H9 (cell line): ENCODE results near the gene APOL6. TPM values are rescaled to one million over a fixed set of nuclear protein-coding genes. Genes with fewer than 3 reads are reported as not detected.

ENCODE experiments used
- DNase-seq: peaks from one replicate; pipeline ENCODE4 v3.0.0-alpha.2; 2017
- H2AFZ ChIP-seq: one replicate; pipeline ENCODE4 v1.6.1; 2013; ENCODE audit warnings: mild to moderate bottlenecking, low read length, control low read depth, moderate library complexity
- H2AK5ac ChIP-seq: 2 replicates; pipeline ENCODE4 v1.6.1; 2013; ENCODE audit warnings: low read length, control low read depth, mixed read lengths; ENCODE audit not compliant: insufficient read length
- H2BK120ac ChIP-seq: one replicate; pipeline ENCODE4 v1.6.1; 2013; ENCODE audit warnings: low read depth, mild to moderate bottlenecking, low read length, control low read depth, inconsistent platforms; ENCODE audit not compliant: poor library complexity, severe bottlenecking
- H2BK12ac ChIP-seq: 2 replicates; pipeline ENCODE4 v1.6.1; 2013; ENCODE audit warnings: low read length, control low read depth, mixed read lengths, low read depth; ENCODE audit not compliant: insufficient read length
- H2BK15ac ChIP-seq: 2 replicates; pipeline ENCODE4 v1.6.1; 2013; ENCODE audit warnings: low read depth, low read length, control low read depth
- H2BK20ac ChIP-seq: one replicate; pipeline ENCODE4 v1.6.1; 2013; ENCODE audit warnings: low read depth, mild to moderate bottlenecking, low read length, control low read depth, inconsistent platforms; ENCODE audit not compliant: poor library complexity, severe bottlenecking
- H2BK5ac ChIP-seq: 2 replicates; pipeline ENCODE4 v1.6.1; 2013; ENCODE audit warnings: low read length, control low read depth, mixed read lengths; ENCODE audit not compliant: insufficient read length
- H3K14ac ChIP-seq: 2 replicates; pipeline ENCODE4 v1.6.1; 2013; ENCODE audit warnings: low read length, control low read depth; ENCODE audit not compliant: insufficient read depth
- H3K18ac ChIP-seq: 2 replicates; pipeline ENCODE4 v1.6.1; 2013; ENCODE audit warnings: low read depth, mild to moderate bottlenecking, mixed read lengths, low read length, control low read depth; ENCODE audit not compliant: insufficient read length
- H3K23ac ChIP-seq: 2 replicates; pipeline ENCODE4 v1.6.1; 2013; ENCODE audit warnings: low read length, control low read depth, mixed read lengths, low read depth; ENCODE audit not compliant: insufficient read length
- H3K23me2 ChIP-seq: 2 replicates; pipeline ENCODE4 v1.6.1; 2013; ENCODE audit warnings: low read depth, mild to moderate bottlenecking, mixed read lengths, low read length, control low read depth; ENCODE audit not compliant: insufficient read length, poor library complexity, severe bottlenecking
- H3K27ac ChIP-seq: 2 replicates; pipeline ENCODE4 v1.5.1; 2013; ENCODE audit warnings: low read length, control low read depth, mixed read lengths, low read depth; ENCODE audit not compliant: insufficient read length
- H3K27me3 ChIP-seq: 2 replicates; pipeline ENCODE4 v1.6.1; 2013; ENCODE audit warnings: low read length, control low read depth, inconsistent platforms; ENCODE audit not compliant: insufficient read depth
- H3K4ac ChIP-seq: 2 replicates; pipeline ENCODE4 v1.6.1; 2013; ENCODE audit warnings: low read depth, mild to moderate bottlenecking, control low read depth, inconsistent platforms, low read length, moderate library complexity
- H3K4me1 ChIP-seq: 2 replicates; pipeline ENCODE4 v1.6.1; 2013; ENCODE audit warnings: low read length, control low read depth, inconsistent platforms; ENCODE audit not compliant: insufficient read depth
- H3K4me2 ChIP-seq: 2 replicates; pipeline ENCODE4 v1.6.1; 2013; ENCODE audit warnings: low read length, control low read depth, mixed read lengths; ENCODE audit not compliant: insufficient read length, insufficient read depth
- H3K56ac ChIP-seq: 2 replicates; pipeline ENCODE4 v1.6.1; 2013; ENCODE audit warnings: low read depth, mild to moderate bottlenecking, mixed read lengths, low read length, control low read depth; ENCODE audit not compliant: insufficient read length
- H3K79me1 ChIP-seq: 2 replicates; pipeline ENCODE4 v1.6.1; 2013; ENCODE audit warnings: low read depth, mild to moderate bottlenecking, moderate library complexity, low read length, control low read depth, inconsistent platforms; ENCODE audit not compliant: insufficient read depth, poor library complexity, severe bottlenecking
- H3K79me2 ChIP-seq: 2 replicates; pipeline ENCODE4 v1.6.1; 2013; ENCODE audit warnings: low read length, control low read depth, inconsistent platforms; ENCODE audit not compliant: insufficient read depth
- H3K9ac ChIP-seq: 2 replicates; pipeline ENCODE4 v1.6.1; 2013; ENCODE audit warnings: low read length, control low read depth, mixed read lengths; ENCODE audit not compliant: insufficient read length; ENCODE audit errors: extremely low read depth
- H3K9me3 ChIP-seq: one replicate; pipeline ENCODE4 v1.6.1; 2013; ENCODE audit warnings: low read depth, low read length, inconsistent platforms; ENCODE audit not compliant: control insufficient read depth
- H3T11ph ChIP-seq: one replicate; pipeline ENCODE4 v1.6.1; 2013; ENCODE audit warnings: mild to moderate bottlenecking, low read length, control low read depth, inconsistent platforms
- H4K20me1 ChIP-seq: one replicate; pipeline ENCODE4 v1.6.1; 2013; ENCODE audit not compliant: control insufficient read depth, insufficient read length, insufficient read depth
- H4K5ac ChIP-seq: 2 replicates; pipeline ENCODE4 v1.6.1; 2013; ENCODE audit warnings: low read depth, mild to moderate bottlenecking, mixed read lengths, low read length, control low read depth; ENCODE audit not compliant: insufficient read length
- H4K8ac ChIP-seq: replicated peaks from 2 replicates; pipeline ENCODE4 v1.6.1; 2013; ENCODE audit warnings: low read length, control low read depth, mixed read lengths, low read depth; ENCODE audit not compliant: insufficient read length
- H4K91ac ChIP-seq: 2 replicates; pipeline ENCODE4 v1.6.1; 2013; ENCODE audit warnings: low read depth, mild to moderate bottlenecking, moderate library complexity, mixed read lengths, low read length, control low read depth; ENCODE audit not compliant: insufficient read length
- H3K27ac Mint-ChIP-seq, 3 experiments: 2 replicates in 2 of 3; 3 replicates in 1 of 3; pipeline ENCODE4 v1.8.0; 2020 to 2021; ENCODE audit warnings: mixed read lengths in 3 of 3, mild to moderate bottlenecking in 1 of 3, moderate library complexity in 1 of 3
- H3K27me3 Mint-ChIP-seq: 2 replicates; pipeline ENCODE4 v1.8.0; 2021; ENCODE audit warnings: low read depth, mild to moderate bottlenecking, moderate library complexity, mixed read lengths
- H3K36me3 Mint-ChIP-seq, 3 experiments: 2 replicates in 2 of 3; 3 replicates in 1 of 3; pipeline ENCODE4 v1.8.0; 2020 to 2021; ENCODE audit warnings: low read depth in 3 of 3, mixed read lengths in 3 of 3; ENCODE audit not compliant: insufficient read depth in 1 of 3
- H3K4me1 Mint-ChIP-seq, 2 experiments: 2 replicates each; pipeline ENCODE4 v1.8.0; 2020; ENCODE audit warnings: mixed read lengths in 2 of 2
- H3K4me3 Mint-ChIP-seq, 2 experiments: 2 replicates in 1 of 2; 3 replicates in 1 of 2; pipeline ENCODE4 v1.8.0; 2020 to 2021; ENCODE audit warnings: mild to moderate bottlenecking in 2 of 2, mixed read lengths in 2 of 2, moderate library complexity in 1 of 2
- H3K9me3 Mint-ChIP-seq, 2 experiments: 2 replicates in 1 of 2; 3 replicates in 1 of 2; pipeline ENCODE4 v1.8.0; 2020; ENCODE audit warnings: mild to moderate bottlenecking in 2 of 2, mixed read lengths in 2 of 2, moderate library complexity in 1 of 2
- CTCF ChIP-seq: fragments of 200-600 bp; sonication (generic); conservative IDR thresholded peaks from 3 replicates; pipeline ENCODE4 v1.8.0; 2021; ENCODE audit warnings: antibody characterized with exemption, mild to moderate bottlenecking
- WGBS: extraction: QIAGEN DNeasy Blood & Tissue Kit; methylation state at CpG from one replicate; pipeline ENCODE4 v1.1.7; 2013; ENCODE audit warnings: missing lambda C conversion rate, low lambda C conversion rate, mixed read lengths; ENCODE audit not compliant: insufficient read length; ENCODE audit errors: extremely low coverage; 5-methylcytosine and 5-hydroxymethylcytosine counted together
- total RNA-seq: library from RNA; stranded (reverse); gene quantifications from 2 replicates; pipeline ENCODE4 v1.2.1, GENCODE V29; 2021

The APOL6 gene
- total RNA-seq, 1 experiment from 2014 or later, result 0.07 TPM

GRCh38 chr22:35617137-35617755, 31.0 kb upstream of the APOL6 start, which contains the start of gene MB:
Gene MB, minus strand, starts transcription at chr22:35617329. Its CDS starts 72 bp downstream, at chr22:35617257.
- Histone ChIP-seq H2BK12ac (no peak within 1 kb of the TSS), H3K79me2 (no peaks in the 10 kb centered on the region), H2AK5ac (no peak within 1 kb of the TSS), H3K4ac (no peak within 1 kb of the TSS), H4K20me1 (no peaks in the 10 kb centered on the region), H4K5ac (no peak within 1 kb of the TSS), H3K14ac (no peak within 1 kb of the TSS), H4K8ac (no peak within 1 kb of the TSS), H3K18ac (no peak within 1 kb of the TSS), H2BK15ac (no peak within 1 kb of the TSS), H2BK120ac (no peak within 1 kb of the TSS), H2BK5ac (no peak within 1 kb of the TSS), H3K79me1 (no peaks in the 10 kb centered on the region), H2BK20ac (no peak within 1 kb of the TSS), H4K91ac (no peak within 1 kb of the TSS), H3K23ac (no peak within 1 kb of the TSS), H2AFZ (no peak within 1 kb of the TSS), H3K27me3 (no peaks in the 10 kb centered on the region), H3K4me2 (no peak within 1 kb of the TSS), H3K27ac (no peak within 1 kb of the TSS), H3K9ac (no peak within 1 kb of the TSS), H3K4me1 (no peaks in the 10 kb centered on the region), H3T11ph (no peak within 1 kb of the TSS), H3K23me2 (no peaks in the 10 kb centered on the region), H3K9me3 (no peaks in the 10 kb centered on the region), H3K56ac (no peak within 1 kb of the TSS)
- TF ChIP-seq CTCF, result no peak
- Mint-ChIP-seq H3K27me3 (peaks cover 7% of the 10 kb centered on the region; the same call in 1 of the 2 replicates), H3K4me1 (peaks cover under 1 to 11% of the 10 kb centered on the region in 2 experiments; a peak in 2 of 4 replicates), H3K9me3 (no peaks in the 10 kb centered on the region), H3K27ac (no peak within 1 kb of the TSS), H3K36me3 (no peaks in the 10 kb centered on the region), H3K4me3 (no peak within 1 kb of the TSS)
- WGBS, result no CpG with 5 or more reads among the region's 16 CpGs
- no peak for DNase-seq
